GM10266 (cell line): Measurements from ENCODE around the gene KIF16B.
A peak's percentile ranks its signal among the peaks of the same experiment; 100 is the strongest.
"Not testable (repeated sequence)": the region's sequence is repeated elsewhere in the genome, so short reads cannot be mapped to it uniquely, and the experiment has no call there.

Experiments used
- DNase-seq: peaks from one replicate; pipeline ENCODE4 v3.0.0; 2012; ENCODE audit errors: extremely low spot score
- CTCF ChIP-seq: IDR thresholded peaks from 2 replicates; pipeline ENCODE4 v1.5.1; 2012; ENCODE audit warnings: mild to moderate bottlenecking, low read depth; ENCODE audit not compliant: control insufficient read depth, insufficient read depth; ENCODE audit errors: missing control alignments

KIF16B gene

DNA sequence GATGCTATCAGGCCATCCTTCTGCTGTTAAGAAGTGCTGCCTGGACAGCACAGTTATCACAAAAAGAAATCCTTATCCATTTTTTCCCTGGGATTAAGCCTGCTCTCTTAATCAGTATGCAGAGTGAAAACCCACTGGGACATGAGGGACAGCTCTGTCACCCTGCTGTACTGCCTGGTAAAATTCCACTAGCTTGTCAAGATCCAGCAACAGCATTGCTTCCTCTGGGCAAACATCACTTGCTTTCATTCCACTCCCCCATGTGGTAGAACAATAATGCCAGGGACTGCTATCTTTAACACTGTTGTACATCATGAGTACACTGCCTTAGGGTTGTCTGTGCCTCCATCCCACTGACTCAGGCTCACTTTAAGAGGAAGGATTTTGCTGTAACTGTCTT, 331.3 kb downstream of the KIF16B start:
- peak; percentile 29 for TF ChIP-seq CTCF
- no peak for DNase-seq

DNA sequence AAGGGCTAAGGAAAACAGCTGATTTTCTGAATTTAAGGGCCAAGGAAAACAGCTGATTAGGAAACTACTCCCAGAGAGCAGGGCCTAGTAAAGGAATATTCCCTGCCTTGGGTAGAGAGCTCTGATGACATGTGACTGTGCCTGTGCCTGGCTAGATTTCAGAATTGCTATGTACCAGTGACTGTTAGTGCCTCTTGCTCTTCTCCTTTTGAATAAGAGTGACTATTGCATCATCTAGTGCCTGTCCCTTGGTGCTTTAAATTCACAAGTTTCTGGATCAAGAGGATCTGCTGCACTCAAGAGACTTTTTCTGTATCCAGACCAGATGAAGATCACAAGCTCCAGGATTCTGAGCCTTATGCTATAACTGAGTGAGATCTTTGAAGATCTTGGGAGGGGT, 332.9 kb downstream of the KIF16B start:
- no peak for TF ChIP-seq CTCF
- DNase-seq, result no peak

- no peak for DNase-seq
- TF ChIP-seq CTCF, result no peak
These were observed 336.5 kb downstream of the KIF16B start for GRCh38 chr20:16236589-16237241.

DNA sequence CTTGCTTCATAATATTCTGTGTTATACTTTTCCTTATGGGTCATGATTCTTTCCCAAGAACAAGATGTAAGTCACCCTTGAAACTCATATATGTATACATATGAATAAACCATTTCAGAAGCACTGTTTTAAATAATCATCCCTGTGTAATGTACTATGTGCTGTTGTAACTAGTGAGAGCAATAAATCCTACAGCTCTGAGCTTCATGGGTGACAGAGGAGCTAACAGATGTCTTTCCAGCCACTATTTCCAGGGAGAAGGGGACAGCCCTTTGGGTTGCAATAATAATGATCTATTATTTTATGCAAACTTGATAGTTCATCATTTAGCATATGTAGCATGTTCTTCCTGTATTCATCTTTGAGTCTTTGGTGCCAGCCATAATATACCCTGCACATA, 342.8 kb downstream of the KIF16B start:
- DNase-seq, result no peak
- no peak for TF ChIP-seq CTCF

DNA sequence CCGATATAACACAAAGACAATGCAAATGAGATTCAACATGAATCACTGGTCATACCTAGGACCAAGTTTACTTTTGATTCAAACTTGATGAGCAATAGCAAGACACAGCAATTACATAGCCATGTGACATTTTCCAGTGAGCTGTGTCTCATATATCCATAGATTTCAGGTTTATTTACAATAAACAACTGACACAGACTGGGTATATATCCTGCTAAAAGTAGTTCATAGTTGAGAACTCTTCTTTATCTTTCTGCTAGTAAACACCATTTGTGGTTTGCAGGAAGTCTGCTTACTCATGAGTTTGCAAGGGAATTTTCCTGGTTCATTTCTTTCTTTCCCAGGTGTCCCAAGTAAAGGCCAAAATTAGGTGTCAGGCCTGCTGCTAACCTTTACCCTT, 343.4 kb downstream of the KIF16B start:
- no peak for DNase-seq
- TF ChIP-seq CTCF, result no peak

GRCh38 chr20:16228722-16229121, 344.5 kb downstream of the KIF16B start:
- DNase-seq, result no peak

GRCh38 chr20:16226961-16227360, 346.3 kb downstream of the KIF16B start:
- not testable (repeated sequence) for DNase-seq

More at GRCh38 chr20:16228722-16229121, 344.5 kb downstream of the KIF16B start:
- no peak for TF ChIP-seq CTCF

GRCh38 chr20:16224836-16225235, 348.4 kb downstream of the KIF16B start:
- no peak for DNase-seq
- TF ChIP-seq CTCF, result no peak
